Liver (tissue), 2 donors: Measurements from ENCODE around the gene OPN1SW.

Experiments used
- TF ChIP-seq, protein P1 (sequence below): fragments of 150-350 bp; IDR thresholded peaks from 2 replicates; pipeline ENCODE4 v1.5.1; 2017; ENCODE audit warnings: improper control_type of control experiment, low read depth, low read length; ENCODE audit not compliant: missing input control
- TF ChIP-seq, protein P2 (sequence below): IDR thresholded peaks from 2 replicates; pipeline ENCODE4 v1.6.1; 2016; ENCODE audit warnings: antibody characterized with exemption
- donor health status: healthy.

DNA sequence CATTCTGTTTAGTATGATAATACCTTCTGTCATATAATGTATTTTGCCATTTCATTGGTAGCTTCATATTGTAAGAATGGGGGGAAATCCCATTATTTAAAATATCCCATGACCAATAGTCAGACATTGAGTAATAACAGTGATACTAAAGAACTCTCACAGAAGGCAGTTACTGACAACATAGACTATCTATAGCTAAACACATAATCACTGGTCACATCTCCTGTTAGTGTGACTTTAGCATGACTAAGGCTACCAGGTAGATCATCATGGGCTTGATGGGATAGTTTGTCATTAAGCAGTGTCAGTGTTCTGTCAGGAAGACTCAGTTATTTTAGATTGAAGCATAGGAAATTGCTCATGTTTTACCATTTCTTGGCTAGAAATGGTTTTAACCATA, 16.4 kb downstream of the OPN1SW start:
- TF ChIP-seq, protein P1, sequence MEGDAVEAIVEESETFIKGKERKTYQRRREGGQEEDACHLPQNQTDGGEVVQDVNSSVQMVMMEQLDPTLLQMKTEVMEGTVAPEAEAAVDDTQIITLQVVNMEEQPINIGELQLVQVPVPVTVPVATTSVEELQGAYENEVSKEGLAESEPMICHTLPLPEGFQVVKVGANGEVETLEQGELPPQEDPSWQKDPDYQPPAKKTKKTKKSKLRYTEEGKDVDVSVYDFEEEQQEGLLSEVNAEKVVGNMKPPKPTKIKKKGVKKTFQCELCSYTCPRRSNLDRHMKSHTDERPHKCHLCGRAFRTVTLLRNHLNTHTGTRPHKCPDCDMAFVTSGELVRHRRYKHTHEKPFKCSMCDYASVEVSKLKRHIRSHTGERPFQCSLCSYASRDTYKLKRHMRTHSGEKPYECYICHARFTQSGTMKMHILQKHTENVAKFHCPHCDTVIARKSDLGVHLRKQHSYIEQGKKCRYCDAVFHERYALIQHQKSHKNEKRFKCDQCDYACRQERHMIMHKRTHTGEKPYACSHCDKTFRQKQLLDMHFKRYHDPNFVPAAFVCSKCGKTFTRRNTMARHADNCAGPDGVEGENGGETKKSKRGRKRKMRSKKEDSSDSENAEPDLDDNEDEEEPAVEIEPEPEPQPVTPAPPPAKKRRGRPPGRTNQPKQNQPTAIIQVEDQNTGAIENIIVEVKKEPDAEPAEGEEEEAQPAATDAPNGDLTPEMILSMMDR = no peak
- TF ChIP-seq, protein P2, sequence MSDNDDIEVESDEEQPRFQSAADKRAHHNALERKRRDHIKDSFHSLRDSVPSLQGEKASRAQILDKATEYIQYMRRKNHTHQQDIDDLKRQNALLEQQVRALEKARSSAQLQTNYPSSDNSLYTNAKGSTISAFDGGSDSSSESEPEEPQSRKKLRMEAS = no peak
